ENCODE results near the gene CENPV.

DNA sequence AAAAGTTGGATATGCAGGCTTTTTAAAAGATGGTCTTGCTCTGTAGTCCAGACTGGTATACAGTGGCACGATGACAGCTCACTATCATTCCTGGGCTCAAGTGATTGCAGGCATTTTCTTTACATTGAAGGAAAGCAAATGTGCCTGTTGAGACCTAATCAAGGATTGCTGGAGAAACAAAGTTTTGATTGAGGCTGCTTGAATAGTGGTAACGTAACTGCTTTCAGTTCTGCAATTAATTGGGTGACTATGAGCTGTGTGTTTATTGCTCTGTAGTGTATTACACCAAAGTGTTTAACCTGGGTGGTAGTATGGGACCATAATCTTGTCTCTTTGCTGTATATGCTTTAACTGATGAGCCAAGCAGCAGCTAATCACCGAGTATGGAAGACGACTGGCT is 29.9 kb upstream of the CENPV start:
- no peak for TF ChIP-seq GATA2 (IDR thresholded peaks at IDR 0.05; ENCODE audit: low read depth, low read length)
- TF ChIP-seq GATA3 (IDR thresholded peaks at IDR 0.05; ENCODE audit: low read depth, low read length): no peak

Data from SH-SY5Y (cell line).